Caco-2 (cell line): ENCODE results near the gene ARMH3. TPM values are rescaled to one million over a fixed set of nuclear protein-coding genes. Genes with fewer than 3 reads are reported as not detected.

Experiments
- BruUV-seq: library from RNA; stranded (reverse); fragments of 400-500 nt; replicated peaks from 2 replicates; lab custom pipeline; 2021; lab: Mats Ljungman, UMichigan
- CTCF ChIA-PET: fragments of 300-600 bp; sonication (Branson Sonifier 250); formaldehyde crosslinking; loops from one replicate; lab custom pipeline; 2022; ENCODE audit warnings: antibody characterized with exemption; lab: Charles Lee
- POLR2A ChIA-PET: fragments of 300-600 bp; sonication (Branson Sonifier 250); formaldehyde crosslinking; loops from one replicate; lab custom pipeline; 2022; ENCODE audit warnings: antibody characterized with exemption; lab: Charles Lee
- DNase-seq, 2 experiments: peaks; one replicate each; pipeline versions ENCODE4 v3.0.0 to v3.0.0-alpha.2; 2020 to 2022
- H3K27me3 ChIP-seq: replicated peaks from 2 replicates; pipeline ENCODE4 v1.6.0; 2011; ENCODE audit warnings: low read length; ENCODE audit not compliant: control insufficient read depth, insufficient read depth
- H3K36me3 ChIP-seq: 2 replicates; pipeline ENCODE4 v1.5.1; 2011; ENCODE audit warnings: low read length; ENCODE audit not compliant: control insufficient read depth, insufficient read depth
- H3K4me1 ChIP-seq: fragments of 250-450 bp; sonication (Bioruptor Pico); 2 replicates; pipeline ENCODE4 v1.5.1; 2020; ENCODE audit warnings: mild to moderate bottlenecking
- H3K4me3 ChIP-seq: 2 replicates; pipeline ENCODE4 v1.5.1; 2011; ENCODE audit warnings: low read depth, mild to moderate bottlenecking, control low read depth, low read length
- H3K9me3 ChIP-seq: fragments of 250-450 bp; sonication (Bioruptor Pico); 2 replicates; pipeline ENCODE4 v1.5.1; 2020; ENCODE audit warnings: mild to moderate bottlenecking, moderate library complexity
- H3K27ac Mint-ChIP-seq: one replicate; pipeline ENCODE4 v1.8.0; 2022; ENCODE audit warnings: mixed read lengths; ENCODE audit not compliant: unreplicated experiment
- H3K27me3 Mint-ChIP-seq: one replicate; pipeline ENCODE4 v1.8.0; 2022; ENCODE audit warnings: mixed read lengths; ENCODE audit not compliant: insufficient read depth, unreplicated experiment
- H3K36me3 Mint-ChIP-seq: one replicate; pipeline ENCODE4 v1.8.0; 2022; ENCODE audit warnings: mild to moderate bottlenecking, mixed read lengths; ENCODE audit not compliant: insufficient read depth, unreplicated experiment
- H3K4me1 Mint-ChIP-seq: one replicate; pipeline ENCODE4 v1.8.0; 2022; ENCODE audit warnings: low read depth, mixed read lengths; ENCODE audit not compliant: unreplicated experiment
- H3K4me3 Mint-ChIP-seq: one replicate; pipeline ENCODE4 v1.8.0; 2022; ENCODE audit warnings: mild to moderate bottlenecking, moderate library complexity, mixed read lengths; ENCODE audit not compliant: unreplicated experiment
- H3K9me3 Mint-ChIP-seq: one replicate; pipeline ENCODE4 v1.8.0; 2022; ENCODE audit warnings: mixed read lengths; ENCODE audit not compliant: unreplicated experiment
- CTCF ChIP-seq, 2 experiments: fragments of 200-600 bp in 1 of 2; IDR thresholded peaks; 1 replicate in 1 of 2; 2 replicates in 1 of 2; pipeline versions ENCODE4 v1.5.1 to v1.8.0; 2011 to 2022; ENCODE audit warnings: antibody characterized with exemption in 1 of 2, control low read depth in 1 of 2, inconsistent platforms in 1 of 2, low read depth in 1 of 2, low read length in 1 of 2, mild to moderate bottlenecking in 1 of 2, moderate library complexity in 1 of 2; ENCODE audit not compliant: insufficient read depth in 1 of 2, severe bottlenecking in 1 of 2, unreplicated experiment in 1 of 2
- intact Hi-C: fragments of 100-400 bp; cut with micrococcal nuclease; formaldehyde crosslinking; loops from one replicate; pipeline ENCODE4 v1.10.0; 2022; ENCODE audit not compliant: unreplicated experiment
- total RNA-seq: library from RNA; stranded (reverse); gene quantifications from 2 replicates; pipeline ENCODE4 v1.2.3, GENCODE V29; 2022

The ARMH3 gene
- total RNA-seq, 1 experiment from 2014 or later: 17.4 TPM

GRCh38 chr10:101967119-101967518, 88.9 kb downstream of the ARMH3 start:
- Mint-ChIP-seq H3K36me3 (peaks cover 16% of the 10 kb centered on the region), H3K27me3 (no peaks in the 10 kb centered on the region), H3K4me1 (no peaks in the 10 kb centered on the region), H3K4me3 (no peak overlapping the region), H3K9me3 (no peaks in the 10 kb centered on the region), H3K27ac (no peak overlapping the region)
- Histone ChIP-seq H3K4me3 (no peak overlapping the region), H3K36me3 (no peaks in the 10 kb centered on the region; the same call in 1 of the 2 replicates), H3K27me3 (no peaks in the 10 kb centered on the region), H3K9me3 (no peaks in the 10 kb centered on the region), H3K4me1 (no peaks in the 10 kb centered on the region)
- POLR2A ChIA-PET: interaction anchor here (0.6 kb wide), 1 partner anchor 21 kb away, joined by 3 read pairs; no protein-coding TSS in a partner anchor
- intact Hi-C loops: no loop called here
- no TSS peak for BruUV-seq
- TF ChIP-seq CTCF (IDR thresholded peaks at IDR 0.05; ENCODE audit: insufficient read depth in 1 of 2, low read depth in 1 of 2, low read length in 1 of 2, severe bottlenecking in 1 of 2, unreplicated experiment in 1 of 2): no peak
- CTCF ChIA-PET: no interaction called here
- DNase-seq: no peak

GRCh38 chr10:101965075-101965765, 90.8 kb downstream of the ARMH3 start:
- DNase-seq: no peak
- H3K27me3 Mint-ChIP-seq: no peaks in the 10 kb centered on the region
- Histone ChIP-seq H3K9me3 (no peaks in the 10 kb centered on the region), H3K4me3 (no peak overlapping the region), H3K27me3 (no peaks in the 10 kb centered on the region), H3K36me3 (no peaks in the 10 kb centered on the region; the same call in 1 of the 2 replicates), H3K4me1 (no peaks in the 10 kb centered on the region)
- no peak overlapping the region for H3K4me3 Mint-ChIP-seq
- no TSS peak for BruUV-seq
- no peak for TF ChIP-seq CTCF (IDR thresholded peaks at IDR 0.05; ENCODE audit: insufficient read depth in 1 of 2, low read depth in 1 of 2, low read length in 1 of 2, severe bottlenecking in 1 of 2, unreplicated experiment in 1 of 2)
- intact Hi-C loops: no loop called here
- H3K27ac Mint-ChIP-seq: no peak overlapping the region
- POLR2A ChIA-PET: no interaction called here
- H3K4me1 Mint-ChIP-seq: no peaks in the 10 kb centered on the region
- CTCF ChIA-PET: no interaction called here
- H3K36me3 Mint-ChIP-seq: peaks cover 14% of the 10 kb centered on the region
- no peaks in the 10 kb centered on the region for H3K9me3 Mint-ChIP-seq

GRCh38 chr10:101961591-101962498, 94.1 kb downstream of the ARMH3 start:
- no peaks in the 10 kb centered on the region; the same call in 1 of the 2 replicates for H3K36me3 ChIP-seq
- DNase-seq: no peak
- no peaks in the 10 kb centered on the region for H3K27me3 ChIP-seq
- Mint-ChIP-seq H3K27me3 (no peaks in the 10 kb centered on the region), H3K27ac (no peak overlapping the region), H3K4me3 (no peak overlapping the region), H3K36me3 (peaks cover 19% of the 10 kb centered on the region), H3K9me3 (no peaks in the 10 kb centered on the region), H3K4me1 (no peaks in the 10 kb centered on the region)
- H3K4me1 ChIP-seq: no peaks in the 10 kb centered on the region
- H3K4me3 ChIP-seq: no peak overlapping the region
- no TSS peak for BruUV-seq
- H3K9me3 ChIP-seq: no peaks in the 10 kb centered on the region
- intact Hi-C loops: no loop called here
- TF ChIP-seq CTCF (IDR thresholded peaks at IDR 0.05; ENCODE audit: insufficient read depth in 1 of 2, low read depth in 1 of 2, low read length in 1 of 2, severe bottlenecking in 1 of 2, unreplicated experiment in 1 of 2): no peak
- ChIA-PET POLR2A (no interaction called here), CTCF (interaction anchor here (0.6 to 1.2 kb wide), 2 partner anchors 72 to 495 kb away, joined by 3 read pairs; no protein-coding TSS in a partner anchor)
